A673 (cell line): ENCODE results near the gene PIM3. TPM values are rescaled to one million over a fixed set of nuclear protein-coding genes. Genes with fewer than 3 reads are reported as not detected.

Source experiments
- BruUV-seq: library from RNA; stranded (reverse); fragments of 400-500 nt; replicated peaks from 2 replicates; lab custom pipeline; 2021; lab: Mats Ljungman, UMichigan
- CTCF ChIA-PET: fragments of 300-600 bp; sonication (Branson Sonifier 250); formaldehyde crosslinking; loops from one replicate; lab custom pipeline; 2022; ENCODE audit warnings: antibody characterized with exemption; lab: Charles Lee
- POLR2A ChIA-PET: fragments of 300-600 bp; sonication (Branson Sonifier 250); formaldehyde crosslinking; loops from one replicate; lab custom pipeline; 2022; ENCODE audit warnings: antibody characterized with exemption; ENCODE audit not compliant: low non-redundant PET; lab: Charles Lee
- DNase-seq: peaks from one replicate; pipeline ENCODE4 v3.0.0-alpha.2; 2015; ENCODE audit warnings: low spot score
- H3K27ac ChIP-seq: fragments of 200-600 bp; sonication (generic); 2 replicates; pipeline ENCODE4 v1.5.1; 2016; ENCODE audit warnings: mixed run types, low read depth, mild to moderate bottlenecking, mixed read lengths, antibody characterized with exemption, low read length; ENCODE audit not compliant: poor library complexity, severe bottlenecking
- H3K27me3 ChIP-seq: fragments of 200-600 bp; sonication (generic); replicated peaks from 2 replicates; pipeline ENCODE4 v1.6.1; 2017; ENCODE audit warnings: mixed run types, low read depth, mild to moderate bottlenecking, mixed read lengths, antibody characterized with exemption, low read length; ENCODE audit not compliant: insufficient read depth, poor library complexity
- H3K36me3 ChIP-seq: fragments of 200-600 bp; sonication (generic); 2 replicates; pipeline ENCODE4 v1.6.1; 2016; ENCODE audit warnings: mixed run types, mild to moderate bottlenecking, mixed read lengths, antibody characterized with exemption, low read length; ENCODE audit not compliant: insufficient read depth, poor library complexity, severe bottlenecking
- H3K4me1 ChIP-seq: fragments of 200-600 bp; sonication (generic); 2 replicates; pipeline ENCODE4 v1.6.1; 2017; ENCODE audit warnings: mixed run types, mild to moderate bottlenecking, mixed read lengths, antibody characterized with exemption, low read length; ENCODE audit not compliant: insufficient read depth, poor library complexity, severe bottlenecking
- H3K4me3 ChIP-seq: fragments of 200-600 bp; sonication (generic); 2 replicates; pipeline ENCODE4 v1.5.1; 2016; ENCODE audit warnings: low read depth, mixed run types, mild to moderate bottlenecking, mixed read lengths, low read length; ENCODE audit not compliant: poor library complexity, severe bottlenecking
- H3K9me3 ChIP-seq: fragments of 200-600 bp; sonication (generic); 2 replicates; pipeline ENCODE4 v1.6.1; 2016; ENCODE audit warnings: mixed run types, low read depth, mild to moderate bottlenecking, mixed read lengths, antibody characterized with exemption, low read length; ENCODE audit not compliant: poor library complexity, severe bottlenecking
- EZH2 ChIP-seq: fragments of 200-600 bp; sonication (generic); IDR thresholded peaks from 2 replicates; pipeline ENCODE4 v1.6.1; 2017; ENCODE audit warnings: borderline replicate concordance, low read depth, mild to moderate bottlenecking, mixed read lengths, antibody characterized with exemption, low read length; ENCODE audit not compliant: poor library complexity, severe bottlenecking
- intact Hi-C: fragments of 100-400 bp; cut with micrococcal nuclease; formaldehyde crosslinking; loops from one replicate; pipeline ENCODE4 v1.10.0; 2022; ENCODE audit not compliant: unreplicated experiment
- total RNA-seq: library from RNA; stranded (reverse); gene quantifications from 2 replicates; pipeline ENCODE4 v1.2.3, GENCODE V29; 2021
- TF ChIP-seq, protein P1 (sequence below): fragments of 300-800, 200-600 bp; sonication (generic); conservative IDR thresholded peaks from 2 replicates; pipeline ENCODE4 v1.5.1; 2017; ENCODE audit warnings: low read depth, mild to moderate bottlenecking, antibody characterized with exemption, low read length, moderate library complexity, mixed read lengths

PIM3 gene
- total RNA-seq, 1 experiment from 2014 or later: 71.3 TPM

DNA sequence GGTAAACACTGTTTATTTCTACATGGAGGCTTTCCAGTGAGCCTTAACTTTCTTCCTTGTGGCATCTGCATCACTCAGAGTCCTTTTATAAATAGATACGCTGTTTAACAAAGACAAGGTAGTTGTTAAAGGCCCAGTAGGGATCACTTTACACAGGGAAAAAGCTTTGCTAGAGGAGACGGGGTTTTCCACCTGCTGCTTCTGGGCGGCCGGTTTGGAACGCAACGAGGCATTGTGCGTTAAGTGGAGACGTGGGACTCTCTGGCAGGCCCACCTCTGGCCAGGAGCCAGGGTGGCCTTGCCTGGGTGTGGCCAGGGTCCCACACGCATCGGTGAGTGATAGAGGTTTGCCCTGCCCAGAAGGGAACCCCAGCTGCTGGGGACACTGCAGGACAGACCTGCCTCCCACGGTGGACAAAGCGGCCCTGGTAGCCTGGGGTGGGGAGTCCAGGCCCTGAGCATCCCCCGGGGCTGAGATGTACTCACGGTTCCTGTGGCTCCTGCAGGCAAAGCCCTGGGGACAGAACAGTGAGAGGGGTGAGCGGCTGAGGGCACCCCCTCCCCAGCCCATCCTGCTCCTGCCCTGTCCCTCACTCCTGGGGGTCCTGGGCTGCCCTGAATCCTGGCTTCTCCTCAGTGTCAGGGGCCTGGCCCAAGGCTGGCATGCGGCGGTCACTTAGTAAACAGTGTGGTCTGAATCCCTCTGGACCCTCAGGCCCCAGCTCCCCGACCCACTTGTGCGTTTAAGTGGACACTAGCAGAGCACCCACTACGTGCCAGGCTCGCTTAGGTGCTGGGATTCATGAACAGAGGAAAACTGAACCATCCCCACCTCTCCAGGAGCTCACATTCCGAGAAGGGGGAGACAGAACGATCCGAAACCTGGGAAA lies 47.8 kb downstream of the PIM3 start:
- BruUV-seq: no TSS peak
- Histone ChIP-seq H3K27me3 (no peaks in the 10 kb centered on the region), H3K4me1 (peaks cover 4% of the 10 kb centered on the region), H3K9me3 (no peaks in the 10 kb centered on the region), H3K4me3 (no peak overlapping the region), H3K27ac (no peak overlapping the region), H3K36me3 (no peaks in the 10 kb centered on the region)
- CTCF ChIA-PET: no interaction called here
- POLR2A ChIA-PET: interaction anchor here (0.6 to 0.7 kb wide), 2 partner anchors 162 to 174 kb away, joined by 3 to 8 read pairs; no protein-coding TSS in a partner anchor
- DNase-seq: no peak
- intact Hi-C loops: no loop called here
- no peak for TF ChIP-seq EZH2
- TF ChIP-seq, protein P1, sequence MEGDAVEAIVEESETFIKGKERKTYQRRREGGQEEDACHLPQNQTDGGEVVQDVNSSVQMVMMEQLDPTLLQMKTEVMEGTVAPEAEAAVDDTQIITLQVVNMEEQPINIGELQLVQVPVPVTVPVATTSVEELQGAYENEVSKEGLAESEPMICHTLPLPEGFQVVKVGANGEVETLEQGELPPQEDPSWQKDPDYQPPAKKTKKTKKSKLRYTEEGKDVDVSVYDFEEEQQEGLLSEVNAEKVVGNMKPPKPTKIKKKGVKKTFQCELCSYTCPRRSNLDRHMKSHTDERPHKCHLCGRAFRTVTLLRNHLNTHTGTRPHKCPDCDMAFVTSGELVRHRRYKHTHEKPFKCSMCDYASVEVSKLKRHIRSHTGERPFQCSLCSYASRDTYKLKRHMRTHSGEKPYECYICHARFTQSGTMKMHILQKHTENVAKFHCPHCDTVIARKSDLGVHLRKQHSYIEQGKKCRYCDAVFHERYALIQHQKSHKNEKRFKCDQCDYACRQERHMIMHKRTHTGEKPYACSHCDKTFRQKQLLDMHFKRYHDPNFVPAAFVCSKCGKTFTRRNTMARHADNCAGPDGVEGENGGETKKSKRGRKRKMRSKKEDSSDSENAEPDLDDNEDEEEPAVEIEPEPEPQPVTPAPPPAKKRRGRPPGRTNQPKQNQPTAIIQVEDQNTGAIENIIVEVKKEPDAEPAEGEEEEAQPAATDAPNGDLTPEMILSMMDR: no peak

DNA sequence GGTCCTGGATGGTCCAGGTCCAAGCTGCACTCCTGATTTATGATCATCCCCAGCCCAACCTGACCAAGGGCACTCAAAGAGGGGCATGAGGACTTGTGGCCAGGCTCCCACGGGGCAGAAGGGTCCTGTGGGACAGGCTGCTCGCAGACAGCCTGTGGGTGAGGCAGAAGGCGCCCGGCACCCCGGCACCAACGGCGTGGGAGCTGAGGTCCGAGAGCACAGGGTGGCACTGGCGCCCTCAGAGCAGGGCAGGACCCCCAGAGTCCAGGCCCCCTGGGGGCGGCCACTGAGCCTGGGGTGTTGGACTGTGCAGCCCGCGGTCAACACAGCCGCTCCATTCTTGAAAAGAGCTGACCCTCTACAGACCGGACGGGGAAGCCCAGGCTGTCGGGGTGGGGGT lies 48.7 kb downstream of the PIM3 start:
- Histone ChIP-seq H3K27ac (no peak overlapping the region), H3K27me3 (no peaks in the 10 kb centered on the region), H3K9me3 (no peaks in the 10 kb centered on the region), H3K4me3 (no peak overlapping the region), H3K36me3 (no peaks in the 10 kb centered on the region), H3K4me1 (peaks cover 4% of the 10 kb centered on the region)
- no TSS peak for BruUV-seq
- TF ChIP-seq EZH2: no peak
- TF ChIP-seq, protein P1: no peak
- intact Hi-C loops: no loop called here
- ChIA-PET POLR2A (interaction anchor here (0.6 kb wide), 1 partner anchor 173 kb away, joined by 3 read pairs; no protein-coding TSS in a partner anchor), CTCF (no interaction called here)
- no peak for DNase-seq

DNA sequence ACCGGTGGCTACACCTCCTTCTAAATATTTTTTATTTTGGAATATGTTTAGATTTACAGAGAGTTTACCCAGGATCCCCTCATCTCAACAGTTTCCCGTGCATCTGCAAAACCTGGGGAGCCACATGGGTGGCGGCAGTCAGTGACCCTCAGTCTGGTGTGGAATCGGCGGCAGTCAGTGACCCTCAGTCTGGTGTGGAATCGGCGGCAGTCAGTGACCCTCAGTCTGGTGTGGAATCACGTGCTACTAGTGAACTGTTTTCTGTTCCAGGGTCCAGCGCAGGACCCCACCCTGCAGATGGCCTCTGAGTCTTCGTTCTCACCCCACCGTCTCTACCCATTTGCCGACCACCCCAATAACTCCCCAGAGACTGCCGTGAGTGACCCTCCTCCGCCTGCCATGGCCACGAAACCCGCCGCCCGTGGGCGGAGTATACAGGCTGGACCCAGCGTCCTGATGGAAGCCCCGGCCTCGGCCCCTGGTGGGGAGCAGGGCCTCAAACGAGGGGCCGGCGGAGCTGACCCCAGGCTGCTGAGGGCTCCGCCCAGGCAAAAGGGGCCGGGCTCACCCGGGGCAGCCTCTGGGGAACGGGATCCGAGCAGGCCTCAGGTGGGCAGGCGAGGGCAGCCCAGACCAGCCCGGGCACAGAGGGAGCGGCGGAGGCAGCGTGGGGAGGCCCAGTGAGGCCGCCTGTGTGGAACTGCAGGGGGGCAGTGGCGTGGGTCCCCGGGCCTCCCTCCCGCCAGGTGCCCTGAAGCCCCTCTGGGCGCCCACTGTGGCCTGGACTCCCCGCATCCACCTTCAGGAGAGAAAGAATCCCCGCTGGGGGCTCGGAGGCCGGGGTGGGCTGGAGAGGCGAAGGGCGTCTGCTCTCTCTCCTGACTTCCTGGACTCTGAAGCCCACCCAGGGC lies 49.4 kb downstream of the PIM3 start:
- no peak for DNase-seq
- H3K9me3 ChIP-seq: no peaks in the 10 kb centered on the region

More for the DNA sequence above, 49.4 kb downstream of the PIM3 start:
- Histone ChIP-seq H3K27me3 (no peaks in the 10 kb centered on the region), H3K4me1 (peaks cover 11% of the 10 kb centered on the region), H3K36me3 (no peaks in the 10 kb centered on the region), H3K4me3 (no peak overlapping the region), H3K27ac (no peak overlapping the region)
- POLR2A ChIA-PET: interaction anchor here (0.9 kb wide), 1 partner anchor 140 kb away, joined by 7 read pairs; no protein-coding TSS in a partner anchor
- TF ChIP-seq, protein P1: no peak
- TF ChIP-seq EZH2: no peak
- intact Hi-C loops: no loop called here
- CTCF ChIA-PET: no interaction called here
- BruUV-seq: no TSS peak
